Smooth muscle cell (in vitro differentiated cells): ENCODE measurements around the gene MCEMP1. TPM values are rescaled to one million over a fixed set of nuclear protein-coding genes. Genes with fewer than 3 reads are reported as not detected.

ENCODE experiments used
- DNase-seq: peaks from one replicate; lab custom pipeline; 2025; ENCODE audit not compliant: unreplicated experiment; lab: John Stamatoyannopoulos, UW
- H2AFZ ChIP-seq: fragments of 200-600 bp; sonication (generic); 2 replicates; pipeline ENCODE4 v1.6.0; 2016; ENCODE audit warnings: antibody characterized with exemption, low read depth, mild to moderate bottlenecking
- H3F3A ChIP-seq: fragments of 200-600 bp; sonication (generic); 2 replicates; pipeline ENCODE4 v1.6.0; 2017; ENCODE audit warnings: antibody characterized with exemption, low read depth
- H3K27ac ChIP-seq: fragments of 200-600 bp; sonication (generic); 2 replicates; pipeline ENCODE4 v1.5.1; 2016; ENCODE audit warnings: low read depth, mild to moderate bottlenecking
- H3K27me3 ChIP-seq: fragments of 200-600 bp; sonication (generic); 2 replicates; pipeline ENCODE4 v1.6.1; 2016; ENCODE audit warnings: low read depth, mild to moderate bottlenecking
- H3K36me3 ChIP-seq: fragments of 200-600 bp; sonication (generic); 2 replicates; pipeline ENCODE4 v1.5.1; 2016; ENCODE audit warnings: low read depth
- H3K4me1 ChIP-seq: fragments of 200-600 bp; sonication (generic); 2 replicates; pipeline ENCODE4 v1.5.1; 2016; ENCODE audit warnings: low read depth
- H3K4me2 ChIP-seq: fragments of 200-600 bp; sonication (generic); 2 replicates; pipeline ENCODE4 v1.6.0; 2016; ENCODE audit warnings: mild to moderate bottlenecking
- H3K4me3 ChIP-seq: fragments of 200-600 bp; sonication (generic); 2 replicates; pipeline ENCODE4 v1.5.1; 2016; ENCODE audit warnings: mild to moderate bottlenecking
- H3K79me2 ChIP-seq: fragments of 200-600 bp; sonication (generic); 2 replicates; pipeline ENCODE4 v1.6.0; 2016; ENCODE audit warnings: low read depth, mild to moderate bottlenecking
- H3K9ac ChIP-seq: fragments of 200-600 bp; sonication (generic); 2 replicates; pipeline ENCODE4 v1.6.0; 2016; ENCODE audit warnings: low read depth
- H3K9me3 ChIP-seq: fragments of 200-600 bp; sonication (generic); replicated peaks from 2 replicates; pipeline ENCODE4 v1.5.1; 2016; ENCODE audit warnings: low read depth
- H4K20me1 ChIP-seq: fragments of 200-600 bp; sonication (generic); 2 replicates; pipeline ENCODE4 v1.6.0; 2016; ENCODE audit warnings: low read depth
- CTCF ChIP-seq: fragments of 200-600 bp; sonication (generic); IDR thresholded peaks from 2 replicates; pipeline ENCODE4 v1.5.1; 2017; ENCODE audit warnings: borderline replicate concordance, mild to moderate bottlenecking, antibody characterized with exemption; ENCODE audit not compliant: insufficient read depth, poor library complexity, severe bottlenecking
- WGBS: methylation state at CpG from one replicate; pipeline ENCODE4 v1.1.7; 2016; ENCODE audit warnings: low lambda C conversion rate; 5-methylcytosine and 5-hydroxymethylcytosine counted together
- polyA plus RNA-seq: library from polyadenylated mRNA; unstranded; fragments of >200 nt; fragmentation: Nextera tagmentation; extraction: Ambion mirVana; gene quantifications from 2 replicates; pipeline ENCODE4 v1.2.1, GENCODE V29; 2016
- total RNA-seq: library from RNA; depleted of rRNA; stranded (reverse); fragments of >200 nt; gene quantifications from 2 replicates; pipeline ENCODE4 v1.2.3, GENCODE V29; 2014

Gene MCEMP1
- total and polyA plus RNA-seq, 2 experiments from 2014 or later, result not detected

DNA sequence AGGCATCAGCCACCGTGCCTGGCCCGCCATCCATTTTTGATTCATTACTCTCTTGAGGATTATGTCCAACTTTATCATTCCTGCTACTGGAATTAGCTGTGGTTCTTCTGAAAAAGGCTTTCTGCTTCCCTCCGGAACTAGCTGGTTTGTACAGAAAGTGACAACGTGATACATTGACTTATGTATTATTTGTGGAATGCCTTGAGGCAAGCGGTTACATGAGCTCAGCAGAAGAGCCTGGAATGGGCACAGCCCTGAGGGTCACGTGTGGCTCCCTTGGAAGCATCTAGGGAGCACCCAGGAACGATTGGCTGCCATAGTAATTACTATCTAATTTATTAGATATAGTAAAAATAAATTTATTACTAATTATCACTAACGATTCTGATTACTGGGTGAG, 22.5 kb upstream of the MCEMP1 start:
- Histone ChIP-seq H3K4me3 (no peak overlapping the region), H3K9ac (no peak overlapping the region), H3K9me3 (no peaks in the 10 kb centered on the region), H3K27me3 (peaks cover 7% of the 10 kb centered on the region), H2AFZ (no peak overlapping the region), H3K79me2 (no peaks in the 10 kb centered on the region), H3K4me1 (no peaks in the 10 kb centered on the region), H3K27ac (no peak overlapping the region), H4K20me1 (no peaks in the 10 kb centered on the region), H3F3A (no peaks in the 10 kb centered on the region), H3K4me2 (no peak overlapping the region), H3K36me3 (no peaks in the 10 kb centered on the region)
- TF ChIP-seq CTCF, result no peak
- DNase-seq, result no peak
- 56% methylated on average over 8 of the region's 8 CpGs for WGBS

GRCh38 chr19:7655581-7655980, 21.3 kb upstream of the MCEMP1 start:
- no peaks in the 10 kb centered on the region for H3K36me3 ChIP-seq
- no peak overlapping the region for H3K4me3 ChIP-seq
- no peak overlapping the region for H2AFZ ChIP-seq
- 79% methylated on average over 8 of the region's 8 CpGs for WGBS
- no peak for TF ChIP-seq CTCF
- H3F3A ChIP-seq, result no peaks in the 10 kb centered on the region
- no peak overlapping the region for H3K9ac ChIP-seq
- H3K4me1 ChIP-seq, result no peaks in the 10 kb centered on the region
- no peaks in the 10 kb centered on the region for H4K20me1 ChIP-seq
- no peak for DNase-seq
- H3K4me2 ChIP-seq, result no peak overlapping the region
- no peaks in the 10 kb centered on the region for H3K79me2 ChIP-seq
- peaks cover 8% of the 10 kb centered on the region for H3K27me3 ChIP-seq
- H3K9me3 ChIP-seq, result no peaks in the 10 kb centered on the region
- H3K27ac ChIP-seq, result no peak overlapping the region

- Histone ChIP-seq H3K4me2 (no peak overlapping the region), H3K36me3 (no peaks in the 10 kb centered on the region), H3K79me2 (no peaks in the 10 kb centered on the region), H3K27me3 (peaks cover 16% of the 10 kb centered on the region), H2AFZ (no peak overlapping the region), H3K4me1 (no peaks in the 10 kb centered on the region), H3F3A (no peaks in the 10 kb centered on the region), H3K9ac (no peak overlapping the region), H3K4me3 (no peak overlapping the region), H3K27ac (no peak overlapping the region), H3K9me3 (no peaks in the 10 kb centered on the region), H4K20me1 (no peaks in the 10 kb centered on the region)
- WGBS, result 60% methylated on average over 14 of the region's 14 CpGs
- DNase-seq, result no peak
- no peak for TF ChIP-seq CTCF
These were observed 19.6 kb upstream of the MCEMP1 start for GRCh38 chr19:7657131-7657751.

DNA sequence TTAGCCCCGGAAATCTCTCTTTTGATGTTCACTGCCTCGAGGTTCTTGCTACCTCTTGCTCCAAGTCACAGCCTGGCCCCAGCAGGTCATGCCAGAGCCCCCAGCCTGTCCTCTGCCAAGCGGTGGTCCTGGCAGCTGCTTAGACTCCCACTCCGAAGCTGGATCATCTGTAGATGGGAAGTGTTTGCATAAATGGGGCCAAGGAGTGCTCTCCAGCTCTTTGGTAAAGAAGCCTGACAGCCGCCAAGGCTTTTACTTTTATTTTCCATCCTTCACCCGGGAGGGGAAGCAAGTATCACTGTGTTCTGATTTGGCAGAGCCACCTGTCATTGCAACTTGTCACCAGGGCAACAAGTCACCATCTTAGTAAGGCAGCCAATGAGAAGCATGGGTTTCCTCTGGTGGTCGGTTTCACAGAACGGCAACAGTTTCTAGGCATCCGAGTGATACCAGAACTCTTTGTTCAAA, 18.6 kb upstream of the MCEMP1 start:
- Histone ChIP-seq H3K27ac (no peak overlapping the region), H2AFZ (no peak overlapping the region), H3K4me3 (no peak overlapping the region), H3K4me2 (no peak overlapping the region), H3K4me1 (no peaks in the 10 kb centered on the region), H3K36me3 (no peaks in the 10 kb centered on the region), H3K9me3 (no peaks in the 10 kb centered on the region), H3F3A (no peaks in the 10 kb centered on the region), H3K27me3 (peaks cover 16% of the 10 kb centered on the region), H3K9ac (no peak overlapping the region), H4K20me1 (no peaks in the 10 kb centered on the region), H3K79me2 (no peaks in the 10 kb centered on the region)
- 67% methylated on average over 9 of the region's 9 CpGs for WGBS
- TF ChIP-seq CTCF, result no peak
- no peak for DNase-seq
